ENCODE measurements around the gene PMPCA.

- no peak for TF ChIP-seq CTCF (conservative IDR thresholded peaks at IDR 0.05; ENCODE audit: low read length)
- TF ChIP-seq EZH2phosphoT487 (IDR thresholded peaks at IDR 0.05; ENCODE audit: borderline replicate concordance, low read depth, low read length), result no peak
These were observed 12.8 kb upstream of the PMPCA start for GRCh38 chr9:136397643-136398042.
